ENCODE data around the gene TMEM132D. TPM values are rescaled to one million over a fixed set of nuclear protein-coding genes. Genes with fewer than 3 reads are reported as not detected.

Gene TMEM132D
- total and polyA plus RNA-seq, 2 of the 8 experiments (the other 6 are each of a cell fraction or from before 2014, with no cell fraction given), result 3.5 to 10.1 TPM

DNA sequence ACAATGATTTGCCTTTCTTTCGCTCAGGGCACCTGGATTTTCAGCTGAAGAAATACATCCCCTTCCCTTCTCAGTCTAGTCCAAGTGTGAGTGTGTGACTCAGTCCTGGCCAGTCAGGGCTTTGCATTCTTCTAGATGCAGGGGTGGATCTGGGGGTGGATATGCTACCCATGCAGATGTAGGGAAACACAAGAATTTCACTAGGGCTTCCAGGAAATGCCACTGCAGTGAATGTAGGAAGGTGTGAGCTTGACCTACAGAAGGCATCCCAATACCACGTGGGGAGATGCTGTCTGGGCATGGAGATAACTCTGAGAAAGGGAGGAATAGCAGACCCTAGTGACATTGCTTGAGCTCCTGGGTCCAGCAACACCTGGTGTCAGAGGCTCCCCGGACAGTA is 646.3 kb downstream of the TMEM132D start:
- H3K9ac ChIP-seq (replicated peaks in 1 of 4; ENCODE audit: extremely low read depth in 1 of 4, low read depth in 3 of 4, low read length in 3 of 4), result no peak overlapping the region
- no peak overlapping the region for H3K56ac ChIP-seq (replicated peaks; ENCODE audit: insufficient read length, low read depth, low read length)
- H3K36me3 ChIP-seq (ENCODE audit: control insufficient read depth in 2 of 4, insufficient read depth in 4 of 4, low read length in 3 of 4), result no peaks in the 10 kb centered on the region
- H2AK5ac ChIP-seq (ENCODE audit: low read depth, low read length), result no peak overlapping the region
- TF ChIP-seq, protein P1, sequence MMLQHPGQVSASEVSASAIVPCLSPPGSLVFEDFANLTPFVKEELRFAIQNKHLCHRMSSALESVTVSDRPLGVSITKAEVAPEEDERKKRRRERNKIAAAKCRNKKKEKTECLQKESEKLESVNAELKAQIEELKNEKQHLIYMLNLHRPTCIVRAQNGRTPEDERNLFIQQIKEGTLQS (IDR thresholded peaks at IDR 0.05; ENCODE audit: insufficient read depth, low read depth, low read length), result no peak
- TF ChIP-seq KDM1A (IDR thresholded peaks at IDR 0.05; ENCODE audit: borderline replicate concordance, low read length) (no peak), JUND (IDR thresholded peaks at IDR 0.05; ENCODE audit: low read length) (no peak), SRF (IDR thresholded peaks at IDR 0.05; ENCODE audit: low read depth, low read length) (no peak), CBX5 (IDR thresholded peaks at IDR 0.05; ENCODE audit: low read depth, low read length) (no peak)
- DNase-seq (ENCODE audit: low read depth in 1 of 2, low spot score in 2 of 2) (no peak), FAIRE-seq (no peak)
- WGBS, 2 experiments (ENCODE audit: extremely low coverage in 1 of 2, insufficient coverage in 1 of 2, insufficient read length in 1 of 2, insufficient replicate concordance in 2 of 2, low coverage in 1 of 2, low lambda C conversion rate in 2 of 2, missing lambda C conversion rate in 1 of 2), result 87% methylated on average over 3 of the region's 3 CpGs; no CpG with 5 or more reads in 1 of the 2 experiments
- H3K79me1 ChIP-seq (ENCODE audit: low read depth, low read length), result no peaks in the 10 kb centered on the region
- H3K4me1 ChIP-seq (replicated peaks in 1 of 4; ENCODE audit: control insufficient read depth in 3 of 4, insufficient read depth in 4 of 4, low read length in 3 of 4), result no peaks in the 10 kb centered on the region
- no peak overlapping the region for H2BK12ac ChIP-seq (ENCODE audit: low read depth, low read length)
- no peaks in the 10 kb centered on the region for H3K27me3 ChIP-seq (replicated peaks in 1 of 4; ENCODE audit: control insufficient read depth in 3 of 4, extremely low read depth in 1 of 4, insufficient read depth in 3 of 4, low read length in 3 of 4)
- H2BK20ac ChIP-seq (ENCODE audit: low read length), result no peak overlapping the region
- no peak overlapping the region for H2BK15ac ChIP-seq (ENCODE audit: low read length)
- no peak overlapping the region for H2BK5ac ChIP-seq (ENCODE audit: low read depth, low read length)
- ChIA-PET CTCF (ENCODE audit: partially characterized antibody) (no interaction called here), POLR2A (ENCODE audit: partially characterized antibody) (no interaction called here)
- H3K27ac ChIP-seq (ENCODE audit: low read depth, low read length), result no peak overlapping the region
- no peak overlapping the region for H4K91ac ChIP-seq (replicated peaks; ENCODE audit: insufficient read length, low read length)
- no peak overlapping the region for H3K4ac ChIP-seq (replicated peaks; ENCODE audit: insufficient read length, low read depth, low read length)
- no peak overlapping the region for H3K23ac ChIP-seq (ENCODE audit: insufficient read length)
- H4K8ac ChIP-seq (ENCODE audit: extremely low read depth, insufficient read depth, low read length), result no peak overlapping the region
- H4K5ac ChIP-seq (ENCODE audit: insufficient read length, low read depth, low read length), result no peak overlapping the region
- no peak overlapping the region for H3K4me2 ChIP-seq (ENCODE audit: insufficient read depth in 1 of 2, low read depth in 2 of 2, low read length in 2 of 2)
- H3K23me2 ChIP-seq (ENCODE audit: low read depth, low read length), result no peaks in the 10 kb centered on the region
- no peak overlapping the region for H3K14ac ChIP-seq (ENCODE audit: insufficient read length)
- H3K4me3 ChIP-seq (ENCODE audit: extremely low read depth in 1 of 4, insufficient read depth in 2 of 4, low read depth in 3 of 4, low read length in 4 of 4), result no peak overlapping the region
- H3K9me3 ChIP-seq (ENCODE audit: insufficient read depth in 2 of 2, low read depth in 1 of 2, low read length in 1 of 2), result 0 out of 4 replicates have a peak, but pooled peaks cover 0 to 4% of the 10 kb centered on the region in 2 experiments
- no peak overlapping the region for H2AFZ ChIP-seq (ENCODE audit: low read length)
- no peak overlapping the region for H3K18ac ChIP-seq (ENCODE audit: extremely low read depth, low read length)
- H2BK120ac ChIP-seq (replicated peaks; ENCODE audit: low read depth, low read length), result no peak overlapping the region
- no peaks in the 10 kb centered on the region for H4K20me1 ChIP-seq (replicated peaks in 1 of 2; ENCODE audit: control insufficient read depth in 1 of 2, insufficient read depth in 2 of 2, low read length in 2 of 2)
- no peaks in the 10 kb centered on the region; a peak in 1 of 4 replicates for H3K79me2 ChIP-seq (ENCODE audit: control insufficient read depth in 1 of 2, insufficient read depth in 2 of 2, low read length in 2 of 2)

All from H1 (cell line).